ENCODE results near the gene TMIGD1. TPM values are rescaled to one million over a fixed set of nuclear protein-coding genes. Genes with fewer than 3 reads are reported as not detected.

The TMIGD1 gene
- total RNA-seq, 1 experiment from 2014 or later = not detected

GRCh38 chr17:30296499-30297080 lies 37.3 kb downstream of the TMIGD1 start:
- no peak overlapping the region for H2AFZ ChIP-seq (ENCODE audit: low read depth, low read length, poor library complexity, severe bottlenecking)
- RAD21 ChIA-PET (ENCODE audit: low non-redundant PET in 1 of 2, low total read pairs in 2 of 2, uncharacterized antibody in 2 of 2, unreplicated experiment in 2 of 2) = no interaction called here
- H3K9ac ChIP-seq (ENCODE audit: low read length) = no peak overlapping the region
- DNase-seq (ENCODE audit: low read depth, low spot score) (no peak), ATAC-seq (no peak)
- H3K79me2 ChIP-seq (ENCODE audit: insufficient read depth, low read length) = no peaks in the 10 kb centered on the region; the same call in 1 of the 2 replicates
- no peaks in the 10 kb centered on the region for H4K20me1 ChIP-seq (ENCODE audit: insufficient read depth)
- H3K27me3 ChIP-seq (ENCODE audit: insufficient read depth, low read length) = no peaks in the 10 kb centered on the region
- peaks cover 0 to 7% of the 10 kb centered on the region in 2 experiments; a peak in 2 of 4 replicates for H3K4me1 ChIP-seq (ENCODE audit: control insufficient read depth in 1 of 2, insufficient read depth in 2 of 2, low read length in 2 of 2)
- no TSS peak for BruUV-seq (replicated peaks)
- no peaks in the 10 kb centered on the region for H3K9me2 ChIP-seq (ENCODE audit: insufficient read depth)
- POLR2A ChIA-PET = no interaction called here
- no peaks in the 10 kb centered on the region for H3K36me3 ChIP-seq (ENCODE audit: control insufficient read depth in 1 of 2, insufficient read depth in 2 of 2, low read length in 2 of 2)
- TF ChIP-seq POLR2AphosphoS5 (IDR thresholded peaks at IDR 0.05; ENCODE audit: low read depth, low read length) (no peak), TCF7L2 (IDR thresholded peaks at IDR 0.05; ENCODE audit: borderline replicate concordance, extremely low read depth, insufficient read depth, insufficient read length) (no peak), SP1 (IDR thresholded peaks at IDR 0.05; ENCODE audit: low read depth) (no peak), RAD21 (IDR thresholded peaks at IDR 0.05; ENCODE audit: low read depth) (no peak), EGR1 (IDR thresholded peaks at IDR 0.05; ENCODE audit: low read depth) (no peak), CTCF (IDR thresholded peaks at IDR 0.05 in 2 of 3, conservative IDR thresholded peaks at IDR 0.05 in 1 of 3; ENCODE audit: borderline replicate concordance in 1 of 3, insufficient read depth in 1 of 3, low read depth in 2 of 3, low read length in 2 of 3) (no peak), POLR2A (IDR thresholded peaks at IDR 0.05; ENCODE audit: borderline replicate concordance, extremely low read depth, insufficient read depth, insufficient read length) (no peak), ELF1 (IDR thresholded peaks at IDR 0.05; ENCODE audit: borderline replicate concordance, low read depth) (no peak), ZNF274 (IDR thresholded peaks at IDR 0.05; ENCODE audit: low read depth, low read length) (no peak), FOSL1 (IDR thresholded peaks at IDR 0.05; ENCODE audit: low read depth) (no peak), CEBPB (IDR thresholded peaks at IDR 0.05; ENCODE audit: low read depth) (no peak)
- peaks cover 0 to 4% of the 10 kb centered on the region in 2 experiments; a peak in 1 of 4 replicates for H3K9me3 ChIP-seq (ENCODE audit: control insufficient read depth in 1 of 2, insufficient read depth in 1 of 2, low read depth in 1 of 2, low read length in 2 of 2)
- CTCF ChIA-PET = interaction anchor here (1.4 kb wide), 1 partner anchor 192 kb away, joined by 3 read pairs; no protein-coding TSS in a partner anchor
- H3K4me3 ChIP-seq (replicated peaks in 1 of 2; ENCODE audit: low read depth in 1 of 2, low read length in 2 of 2) = no peak overlapping the region
- H3K4me2 ChIP-seq (ENCODE audit: low read length) = no peak overlapping the region
- H3K27ac ChIP-seq (ENCODE audit: low read depth, low read length) = no peak overlapping the region
- intact Hi-C loops (cut with micrococcal nuclease) = no loop called here
